OCI-LY7 (cell line): ENCODE measurements around the gene SOD3. TPM values are rescaled to one million over a fixed set of nuclear protein-coding genes. Genes with fewer than 3 reads are reported as not detected.

Experiments used
- BruUV-seq: library from RNA; stranded (reverse); fragments of 400-500 nt; replicated peaks from 2 replicates; lab custom pipeline; 2021; lab: Mats Ljungman, UMichigan
- CTCF ChIA-PET: fragments of 300-600 bp; sonication (Branson Sonifier 250); formaldehyde crosslinking; loops from one replicate; lab custom pipeline; 2022; ENCODE audit warnings: antibody characterized with exemption; ENCODE audit not compliant: unreplicated experiment; lab: Charles Lee
- POLR2A ChIA-PET: fragments of 300-600 bp; sonication (Branson Sonifier 250); formaldehyde crosslinking; loops from one replicate; lab custom pipeline; 2022; ENCODE audit warnings: antibody characterized with exemption; lab: Charles Lee
- DNase-seq: peaks from one replicate; pipeline ENCODE4 v3.0.0-alpha.2; 2015; ENCODE audit warnings: low spot score
- H2AFZ ChIP-seq: fragments of 200-600 bp; sonication (generic), shearing (Covaris generic); 2 replicates; pipeline ENCODE4 v1.6.1; 2014; ENCODE audit warnings: mild to moderate bottlenecking, antibody characterized with exemption, low read length, moderate library complexity
- H3K27ac ChIP-seq: fragments of 200-600 bp; sonication (generic); 2 replicates; pipeline ENCODE4 v1.5.1; 2014; ENCODE audit warnings: mixed run types, low read depth, mild to moderate bottlenecking, moderate library complexity, low read length, inconsistent platforms; ENCODE audit not compliant: poor library complexity, severe bottlenecking
- H3K36me3 ChIP-seq: fragments of 200-600 bp; sonication (generic); 2 replicates; pipeline ENCODE4 v1.6.1; 2014; ENCODE audit warnings: mild to moderate bottlenecking, antibody characterized with exemption, low read length, moderate library complexity, mixed read lengths; ENCODE audit not compliant: insufficient read depth
- H3K4me1 ChIP-seq: fragments of 200-600 bp; sonication (generic); 2 replicates; pipeline ENCODE4 v1.5.1; 2014; ENCODE audit warnings: mild to moderate bottlenecking, low read length; ENCODE audit not compliant: insufficient read depth, poor library complexity, severe bottlenecking
- H3K4me2 ChIP-seq: fragments of 200-600 bp; sonication (generic); 2 replicates; pipeline ENCODE4 v1.6.1; 2014; ENCODE audit warnings: mild to moderate bottlenecking, low read length
- H3K4me3 ChIP-seq: fragments of 200-600 bp; sonication (generic); 2 replicates; pipeline ENCODE4 v1.5.1; 2014; ENCODE audit warnings: mild to moderate bottlenecking, low read depth, low read length; ENCODE audit not compliant: poor library complexity, severe bottlenecking
- H3K79me2 ChIP-seq: fragments of 200-600 bp; sonication (generic); 2 replicates; pipeline ENCODE4 v1.6.1; 2016; ENCODE audit warnings: low read depth, mild to moderate bottlenecking, low read length, moderate library complexity, mixed read lengths; ENCODE audit not compliant: insufficient read depth
- H3K9me2 ChIP-seq: fragments of 200-600 bp; sonication (generic); 2 replicates; pipeline ENCODE4 v1.6.1; 2016; ENCODE audit warnings: mild to moderate bottlenecking, low read length, mixed read lengths; ENCODE audit not compliant: insufficient read depth
- H3K9me3 ChIP-seq: fragments of 200-600 bp; sonication (generic); 2 replicates; pipeline ENCODE4 v1.6.1; 2014; ENCODE audit warnings: mild to moderate bottlenecking, mixed run types, low read length, mixed read lengths
- H4K20me1 ChIP-seq: fragments of 200-600 bp; sonication (generic); 2 replicates; pipeline ENCODE4 v1.6.1; 2014; ENCODE audit warnings: mild to moderate bottlenecking, antibody characterized with exemption, low read length, moderate library complexity, mixed read lengths; ENCODE audit not compliant: insufficient read depth
- CTCF ChIP-seq: fragments of 200-600 bp; sonication (generic); conservative IDR thresholded peaks from 2 replicates; pipeline ENCODE4 v1.5.1; 2014; ENCODE audit warnings: mild to moderate bottlenecking, antibody characterized with exemption, low read length, moderate library complexity, mixed read lengths
- EZH2phosphoT487 ChIP-seq: fragments of 200-600 bp; sonication (generic); IDR thresholded peaks from 2 replicates; pipeline ENCODE4 v1.6.1; 2018; ENCODE audit warnings: low read depth, borderline replicate concordance, mild to moderate bottlenecking, mixed run types, antibody characterized with exemption, low read length, moderate library complexity, mixed read lengths
- intact Hi-C: fragments of 100-400 bp; cut with micrococcal nuclease; formaldehyde crosslinking; loops from one replicate; pipeline ENCODE4 v1.10.0; 2022; ENCODE audit not compliant: unreplicated experiment
- total RNA-seq, 2 experiments: library from RNA; depleted of rRNA in 1 of 2; stranded (reverse); fragments of >200 nt in 1 of 2; shearing (Covaris generic) in 1 of 2; gene quantifications; 2 replicates each; pipeline ENCODE4 v1.2.3, GENCODE V29; 2014 to 2022

SOD3 gene
- total RNA-seq, 2 experiments from 2014 or later: not detected

DNA sequence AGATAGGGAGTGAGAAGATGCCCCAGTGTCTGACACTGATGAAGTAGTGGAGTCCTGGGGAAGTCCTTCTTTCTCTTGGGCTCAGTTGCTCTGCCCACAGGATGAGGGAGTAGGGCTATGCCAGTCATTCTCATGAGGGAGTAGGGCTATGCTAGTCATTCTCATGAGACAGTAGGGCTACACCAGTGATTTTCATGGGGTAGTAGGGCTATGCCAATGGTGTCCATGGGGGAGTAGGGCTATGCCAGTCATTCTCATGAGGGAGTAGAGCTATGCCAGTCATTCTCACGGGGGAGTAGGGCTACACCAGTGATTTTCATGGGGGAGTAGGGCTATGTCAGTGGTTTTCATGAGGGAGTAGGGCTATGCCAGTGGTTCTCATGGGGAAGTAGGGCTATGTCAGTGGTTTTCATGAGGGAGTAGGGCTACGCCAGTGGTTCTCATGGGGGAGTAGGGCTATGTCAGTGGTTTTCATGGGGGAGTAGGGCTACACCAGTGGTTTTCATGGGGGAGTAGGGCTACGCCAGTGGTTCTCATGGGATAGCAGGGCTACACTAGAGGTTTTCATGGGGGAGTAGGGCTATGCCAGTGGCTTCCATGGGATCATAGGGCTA is 43.3 kb upstream of the SOD3 start:
- no TSS peak for BruUV-seq

GRCh38 chr4:24753519-24753918 is 41.9 kb upstream of the SOD3 start:
- no peak overlapping the region for H3K27ac ChIP-seq
- intact Hi-C loops: no loop called here
- no TSS peak for BruUV-seq
- CTCF ChIA-PET: no interaction called here
- peaks cover 12% of the 10 kb centered on the region; the same call in 1 of the 2 replicates for H3K9me3 ChIP-seq
- no peak for TF ChIP-seq EZH2phosphoT487
- no peak for TF ChIP-seq CTCF
- no peaks in the 10 kb centered on the region for H3K4me1 ChIP-seq
- no peak overlapping the region for H3K4me2 ChIP-seq
- POLR2A ChIA-PET: interaction anchor here (0.6 kb wide), 2 partner anchors 27 to 1641 kb away, joined by 4 to 6 read pairs; no protein-coding TSS in a partner anchor
- no peaks in the 10 kb centered on the region for H4K20me1 ChIP-seq
- H3K4me3 ChIP-seq: no peak overlapping the region
- H3K36me3 ChIP-seq: no peaks in the 10 kb centered on the region
- H2AFZ ChIP-seq: no peak overlapping the region
- H3K9me2 ChIP-seq: no peaks in the 10 kb centered on the region
- DNase-seq: no peak
- H3K79me2 ChIP-seq: no peaks in the 10 kb centered on the region

More for the DNA sequence above, 43.3 kb upstream of the SOD3 start:
- DNase-seq: no peak
- Histone ChIP-seq H3K4me2 (no peak overlapping the region), H3K36me3 (no peaks in the 10 kb centered on the region), H3K27ac (no peak overlapping the region), H2AFZ (no peak overlapping the region), H3K9me3 (peaks cover 10% of the 10 kb centered on the region; the same call in 1 of the 2 replicates), H3K4me1 (no peaks in the 10 kb centered on the region), H3K4me3 (no peak overlapping the region), H4K20me1 (no peaks in the 10 kb centered on the region), H3K79me2 (no peaks in the 10 kb centered on the region), H3K9me2 (no peaks in the 10 kb centered on the region)
- POLR2A ChIA-PET: interaction anchor here (0.5 kb wide), 1 partner anchor 863 kb away, joined by 3 read pairs; no protein-coding TSS in a partner anchor
- TF ChIP-seq CTCF (no peak), EZH2phosphoT487 (no peak)
- CTCF ChIA-PET: no interaction called here
- intact Hi-C loops: no loop called here

GRCh38 chr4:24754571-24754970 is 40.8 kb upstream of the SOD3 start:
- ChIA-PET CTCF (no interaction called here), POLR2A (no interaction called here)
- no peak overlapping the region for H3K4me2 ChIP-seq
- peaks cover 12% of the 10 kb centered on the region; the same call in 1 of the 2 replicates for H3K9me3 ChIP-seq
- no peaks in the 10 kb centered on the region for H4K20me1 ChIP-seq
- BruUV-seq: no TSS peak
- no peak for DNase-seq
- H3K9me2 ChIP-seq: no peaks in the 10 kb centered on the region
- H3K79me2 ChIP-seq: no peaks in the 10 kb centered on the region
- intact Hi-C loops: no loop called here
- no peaks in the 10 kb centered on the region for H3K36me3 ChIP-seq
- TF ChIP-seq EZH2phosphoT487: no peak
- no peak for TF ChIP-seq CTCF
- no peak overlapping the region for H3K27ac ChIP-seq
- no peaks in the 10 kb centered on the region for H3K4me1 ChIP-seq
- H2AFZ ChIP-seq: no peak overlapping the region
- no peak overlapping the region for H3K4me3 ChIP-seq
